Thyroid gland (tissue), 4 donors: ENCODE measurements around the gene APBA1.

Experiments
- POLR2A ChIP-seq, 2 donors: fragments of 450-650 bp; IDR thresholded peaks; one replicate each; pipeline ENCODE4 v1.6.1; 2017; ENCODE audit warnings: antibody characterized with exemption in 2 of 2, mild to moderate bottlenecking in 2 of 2, moderate library complexity in 1 of 2
- TF ChIP-seq, protein P1 (sequence below), 6 experiments: fragments of 200-600 bp in 3 of 6; fragments of 450-650 bp in 3 of 6; sonication (generic) in 3 of 6; IDR thresholded peaks; one replicate each; pipeline ENCODE4 v1.5.1; 2016 to 2019; ENCODE audit warnings: antibody characterized with exemption in 6 of 6, mild to moderate bottlenecking in 2 of 6, inconsistent platforms in 1 of 6, moderate library complexity in 1 of 6

DNA sequence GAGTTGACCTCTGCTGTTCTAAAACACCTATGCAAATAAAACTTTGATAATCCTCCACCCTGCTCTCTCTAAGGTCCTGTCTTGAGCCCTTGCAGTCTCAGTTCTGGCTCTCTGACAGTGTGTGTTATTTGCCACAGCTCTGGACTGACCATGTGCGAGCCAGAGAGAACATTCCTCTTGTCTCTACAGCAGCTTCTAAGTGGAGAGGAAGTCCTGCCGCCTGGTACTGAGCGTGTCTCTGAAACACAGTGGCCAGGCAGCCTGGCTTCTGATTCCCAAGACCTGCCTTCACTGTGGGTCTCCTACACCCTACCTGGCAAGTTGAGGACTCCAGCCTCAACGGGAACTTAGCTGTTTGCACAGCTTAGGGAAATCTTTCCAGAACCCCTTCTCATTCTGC lies 285.5 kb downstream of the APBA1 start:
- TF ChIP-seq, protein P1, sequence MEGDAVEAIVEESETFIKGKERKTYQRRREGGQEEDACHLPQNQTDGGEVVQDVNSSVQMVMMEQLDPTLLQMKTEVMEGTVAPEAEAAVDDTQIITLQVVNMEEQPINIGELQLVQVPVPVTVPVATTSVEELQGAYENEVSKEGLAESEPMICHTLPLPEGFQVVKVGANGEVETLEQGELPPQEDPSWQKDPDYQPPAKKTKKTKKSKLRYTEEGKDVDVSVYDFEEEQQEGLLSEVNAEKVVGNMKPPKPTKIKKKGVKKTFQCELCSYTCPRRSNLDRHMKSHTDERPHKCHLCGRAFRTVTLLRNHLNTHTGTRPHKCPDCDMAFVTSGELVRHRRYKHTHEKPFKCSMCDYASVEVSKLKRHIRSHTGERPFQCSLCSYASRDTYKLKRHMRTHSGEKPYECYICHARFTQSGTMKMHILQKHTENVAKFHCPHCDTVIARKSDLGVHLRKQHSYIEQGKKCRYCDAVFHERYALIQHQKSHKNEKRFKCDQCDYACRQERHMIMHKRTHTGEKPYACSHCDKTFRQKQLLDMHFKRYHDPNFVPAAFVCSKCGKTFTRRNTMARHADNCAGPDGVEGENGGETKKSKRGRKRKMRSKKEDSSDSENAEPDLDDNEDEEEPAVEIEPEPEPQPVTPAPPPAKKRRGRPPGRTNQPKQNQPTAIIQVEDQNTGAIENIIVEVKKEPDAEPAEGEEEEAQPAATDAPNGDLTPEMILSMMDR (IDR thresholded peaks at IDR 0.05): no peak
- no peak for TF ChIP-seq POLR2A (IDR thresholded peaks at IDR 0.05)
